ENCODE results near the gene CDHR3. TPM values are rescaled to one million over a fixed set of nuclear protein-coding genes. Genes with fewer than 3 reads are reported as not detected.

CDHR3 gene
- total and polyA plus RNA-seq, 10 of the 15 experiments (the other 5 are each of a cell fraction or from before 2014, with no cell fraction given): 0.06 to 0.11 TPM; not detected in 8

DNA sequence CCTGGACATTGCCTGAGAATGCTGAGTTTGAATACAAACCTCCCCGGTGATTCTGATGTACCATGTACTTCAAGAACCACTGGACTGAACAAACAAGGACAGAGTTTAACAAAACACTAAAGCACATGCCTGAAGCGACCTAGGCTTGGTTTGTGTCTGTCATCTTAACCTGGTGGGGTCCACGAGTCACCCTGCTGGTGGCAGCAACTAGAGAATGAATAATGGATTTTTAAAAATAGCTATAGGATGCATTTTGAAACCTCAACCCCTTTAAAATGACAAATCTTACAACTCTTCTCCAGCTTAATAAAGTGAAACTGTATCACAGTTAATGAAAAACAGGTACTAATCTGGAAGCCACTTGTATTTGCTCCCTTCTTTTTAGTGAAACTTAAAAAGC lies 25.2 kb downstream of the CDHR3 start:
- Histone ChIP-seq H4K20me1 (ENCODE audit: control insufficient read depth, insufficient read depth) (no peaks in the 10 kb centered on the region), H3K4me3 (no peak overlapping the region), H3K27ac (ENCODE audit: control insufficient read depth, insufficient read depth) (no peak overlapping the region), H3K4me1 (ENCODE audit: control insufficient read depth, insufficient read depth, low read length) (no peaks in the 10 kb centered on the region), H3K4me2 (ENCODE audit: control insufficient read depth, insufficient read depth) (no peak overlapping the region), H3K36me3 (ENCODE audit: control insufficient read depth in 2 of 2, insufficient read depth in 2 of 2, low read length in 1 of 2) (no peaks in the 10 kb centered on the region), H3K79me2 (ENCODE audit: control insufficient read depth, insufficient read depth, low read length) (no peaks in the 10 kb centered on the region), H3K9ac (ENCODE audit: control insufficient read depth, insufficient read depth, low read length) (no peak overlapping the region), H3K9me3 (replicated peaks; ENCODE audit: control insufficient read depth, insufficient read depth, low read length) (no peaks in the 10 kb centered on the region), H2AFZ (ENCODE audit: control insufficient read depth, low read depth, low read length) (no peak overlapping the region), H3K27me3 (replicated peaks in 1 of 2; ENCODE audit: control insufficient read depth in 2 of 2, insufficient read depth in 2 of 2, low read length in 1 of 2) (peaks cover 0 to 2% of the 10 kb centered on the region in 2 experiments; a peak in 2 of 4 replicates)
- intact Hi-C loops (cut with micrococcal nuclease; ENCODE audit: unreplicated experiment) (no loop called here), in situ Hi-C loops (cut with MboI) (no loop called here)
- CTCF ChIA-PET: interaction anchor here (1.5 to 1.7 kb wide), 2 partner anchors 9 to 227 kb away, joined by 3 to 8 read pairs; no protein-coding TSS in a partner anchor
- no peak for FAIRE-seq
- POLR2A ChIA-PET: interaction anchor here (0.6 kb wide), 1 partner anchor 11 kb away, joined by 3 read pairs; no protein-coding TSS in a partner anchor
- no peak for DNase-seq (ENCODE audit: low read depth, low spot score)
- BruUV-seq (replicated peaks): no TSS peak
- RAD21 ChIA-PET (ENCODE audit: unreplicated experiment): interaction anchor here (0.6 kb wide), 1 partner anchor 137 kb away, joined by 3 read pairs; no protein-coding TSS in a partner anchor
- SMC1A ChIA-PET (ENCODE audit: uncharacterized antibody, unreplicated experiment): interaction anchor here (0.6 to 1.8 kb wide), 4 partner anchors 30 to 299 kb away, joined by 3 to 6 read pairs (median 4); no protein-coding TSS in a partner anchor
- no peak for ATAC-seq
- WGBS (ENCODE audit: insufficient coverage, insufficient replicate concordance, low lambda C conversion rate, missing lambda C conversion rate): 0% methylated on average over 3 of the region's 3 CpGs
- no peak for TF ChIP-seq MEF2A (IDR thresholded peaks at IDR 0.05; ENCODE audit: insufficient read depth, low read depth, low read length)
- no peak for TF ChIP-seq NR2C1 (IDR thresholded peaks at IDR 0.05)
- no peak for TF ChIP-seq POU2F2 (IDR thresholded peaks at IDR 0.05; ENCODE audit: borderline replicate concordance, low read depth, low read length)
- no peak for TF ChIP-seq RUNX3 (IDR thresholded peaks at IDR 0.05; ENCODE audit: low read length)
- TF ChIP-seq ZBED1 (IDR thresholded peaks at IDR 0.05; ENCODE audit: borderline replicate concordance): no peak
- TF ChIP-seq, protein P1, sequence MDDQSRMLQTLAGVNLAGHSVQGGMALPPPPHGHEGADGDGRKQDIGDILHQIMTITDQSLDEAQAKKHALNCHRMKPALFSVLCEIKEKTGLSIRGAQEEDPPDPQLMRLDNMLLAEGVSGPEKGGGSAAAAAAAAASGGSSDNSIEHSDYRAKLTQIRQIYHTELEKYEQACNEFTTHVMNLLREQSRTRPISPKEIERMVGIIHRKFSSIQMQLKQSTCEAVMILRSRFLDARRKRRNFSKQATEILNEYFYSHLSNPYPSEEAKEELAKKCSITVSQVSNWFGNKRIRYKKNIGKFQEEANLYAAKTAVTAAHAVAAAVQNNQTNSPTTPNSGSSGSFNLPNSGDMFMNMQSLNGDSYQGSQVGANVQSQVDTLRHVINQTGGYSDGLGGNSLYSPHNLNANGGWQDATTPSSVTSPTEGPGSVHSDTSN (IDR thresholded peaks at IDR 0.05; ENCODE audit: insufficient replicate concordance, low read depth, low read length): no peak
- no peak for TF ChIP-seq RAD21 (IDR thresholded peaks at IDR 0.05; ENCODE audit: insufficient read depth, low read depth, low read length)
- no peak for TF ChIP-seq HDAC6 (IDR thresholded peaks at IDR 0.05; ENCODE audit: unreplicated experiment)
- no peak for TF ChIP-seq BMI1 (IDR thresholded peaks at IDR 0.05; ENCODE audit: borderline replicate concordance)
- TF ChIP-seq, protein P2, sequence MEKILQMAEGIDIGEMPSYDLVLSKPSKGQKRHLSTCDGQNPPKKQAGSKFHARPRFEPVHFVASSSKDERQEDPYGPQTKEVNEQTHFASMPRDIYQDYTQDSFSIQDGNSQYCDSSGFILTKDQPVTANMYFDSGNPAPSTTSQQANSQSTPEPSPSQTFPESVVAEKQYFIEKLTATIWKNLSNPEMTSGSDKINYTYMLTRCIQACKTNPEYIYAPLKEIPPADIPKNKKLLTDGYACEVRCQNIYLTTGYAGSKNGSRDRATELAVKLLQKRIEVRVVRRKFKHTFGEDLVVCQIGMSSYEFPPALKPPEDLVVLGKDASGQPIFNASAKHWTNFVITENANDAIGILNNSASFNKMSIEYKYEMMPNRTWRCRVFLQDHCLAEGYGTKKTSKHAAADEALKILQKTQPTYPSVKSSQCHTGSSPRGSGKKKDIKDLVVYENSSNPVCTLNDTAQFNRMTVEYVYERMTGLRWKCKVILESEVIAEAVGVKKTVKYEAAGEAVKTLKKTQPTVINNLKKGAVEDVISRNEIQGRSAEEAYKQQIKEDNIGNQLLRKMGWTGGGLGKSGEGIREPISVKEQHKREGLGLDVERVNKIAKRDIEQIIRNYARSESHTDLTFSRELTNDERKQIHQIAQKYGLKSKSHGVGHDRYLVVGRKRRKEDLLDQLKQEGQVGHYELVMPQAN (conservative IDR thresholded peaks at IDR 0.05): no peak
- no peak for TF ChIP-seq SREBF2 (IDR thresholded peaks at IDR 0.05; ENCODE audit: low read length)
- TF ChIP-seq, protein P3, sequence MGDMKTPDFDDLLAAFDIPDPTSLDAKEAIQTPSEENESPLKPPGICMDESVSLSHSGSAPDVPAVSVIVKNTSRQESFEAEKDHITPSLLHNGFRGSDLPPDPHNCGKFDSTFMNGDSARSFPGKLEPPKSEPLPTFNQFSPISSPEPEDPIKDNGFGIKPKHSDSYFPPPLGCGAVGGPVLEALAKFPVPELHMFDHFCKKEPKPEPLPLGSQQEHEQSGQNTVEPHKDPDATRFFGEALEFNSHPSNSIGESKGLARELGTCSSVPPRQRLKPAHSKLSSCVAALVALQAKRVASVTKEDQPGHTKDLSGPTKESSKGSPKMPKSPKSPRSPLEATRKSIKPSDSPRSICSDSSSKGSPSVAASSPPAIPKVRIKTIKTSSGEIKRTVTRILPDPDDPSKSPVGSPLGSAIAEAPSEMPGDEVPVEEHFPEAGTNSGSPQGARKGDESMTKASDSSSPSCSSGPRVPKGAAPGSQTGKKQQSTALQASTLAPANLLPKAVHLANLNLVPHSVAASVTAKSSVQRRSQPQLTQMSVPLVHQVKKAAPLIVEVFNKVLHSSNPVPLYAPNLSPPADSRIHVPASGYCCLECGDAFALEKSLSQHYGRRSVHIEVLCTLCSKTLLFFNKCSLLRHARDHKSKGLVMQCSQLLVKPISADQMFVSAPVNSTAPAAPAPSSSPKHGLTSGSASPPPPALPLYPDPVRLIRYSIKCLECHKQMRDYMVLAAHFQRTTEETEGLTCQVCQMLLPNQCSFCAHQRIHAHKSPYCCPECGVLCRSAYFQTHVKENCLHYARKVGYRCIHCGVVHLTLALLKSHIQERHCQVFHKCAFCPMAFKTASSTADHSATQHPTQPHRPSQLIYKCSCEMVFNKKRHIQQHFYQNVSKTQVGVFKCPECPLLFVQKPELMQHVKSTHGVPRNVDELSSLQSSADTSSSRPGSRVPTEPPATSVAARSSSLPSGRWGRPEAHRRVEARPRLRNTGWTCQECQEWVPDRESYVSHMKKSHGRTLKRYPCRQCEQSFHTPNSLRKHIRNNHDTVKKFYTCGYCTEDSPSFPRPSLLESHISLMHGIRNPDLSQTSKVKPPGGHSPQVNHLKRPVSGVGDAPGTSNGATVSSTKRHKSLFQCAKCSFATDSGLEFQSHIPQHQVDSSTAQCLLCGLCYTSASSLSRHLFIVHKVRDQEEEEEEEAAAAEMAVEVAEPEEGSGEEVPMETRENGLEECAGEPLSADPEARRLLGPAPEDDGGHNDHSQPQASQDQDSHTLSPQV (IDR thresholded peaks at IDR 0.05): no peak
- TF ChIP-seq LARP7 (IDR thresholded peaks at IDR 0.05): no peak
- TF ChIP-seq, protein P4, sequence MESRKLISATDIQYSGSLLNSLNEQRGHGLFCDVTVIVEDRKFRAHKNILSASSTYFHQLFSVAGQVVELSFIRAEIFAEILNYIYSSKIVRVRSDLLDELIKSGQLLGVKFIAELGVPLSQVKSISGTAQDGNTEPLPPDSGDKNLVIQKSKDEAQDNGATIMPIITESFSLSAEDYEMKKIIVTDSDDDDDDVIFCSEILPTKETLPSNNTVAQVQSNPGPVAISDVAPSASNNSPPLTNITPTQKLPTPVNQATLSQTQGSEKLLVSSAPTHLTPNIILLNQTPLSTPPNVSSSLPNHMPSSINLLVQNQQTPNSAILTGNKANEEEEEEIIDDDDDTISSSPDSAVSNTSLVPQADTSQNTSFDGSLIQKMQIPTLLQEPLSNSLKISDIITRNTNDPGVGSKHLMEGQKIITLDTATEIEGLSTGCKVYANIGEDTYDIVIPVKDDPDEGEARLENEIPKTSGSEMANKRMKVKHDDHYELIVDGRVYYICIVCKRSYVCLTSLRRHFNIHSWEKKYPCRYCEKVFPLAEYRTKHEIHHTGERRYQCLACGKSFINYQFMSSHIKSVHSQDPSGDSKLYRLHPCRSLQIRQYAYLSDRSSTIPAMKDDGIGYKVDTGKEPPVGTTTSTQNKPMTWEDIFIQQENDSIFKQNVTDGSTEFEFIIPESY (IDR thresholded peaks at IDR 0.05): no peak
- no peak for TF ChIP-seq EP300 (IDR thresholded peaks at IDR 0.05; ENCODE audit: borderline replicate concordance in 1 of 2, control insufficient read depth in 1 of 2, low read depth in 2 of 2, low read length in 2 of 2)

Measured in GM12878 (cell line).